M059J (cell line): ENCODE data around the gene YTHDF1. TPM values are rescaled to one million over a fixed set of nuclear protein-coding genes. Genes with fewer than 3 reads are reported as not detected.
A peak's percentile ranks its signal among the peaks of the same experiment; 100 is the strongest.

Experiments
- DNase-seq: peaks from one replicate; pipeline ENCODE4 v3.0.0-alpha.2; 2012; ENCODE audit warnings: low read depth
- total RNA-seq: library from RNA; depleted of rRNA; stranded (reverse); fragments of >200 nt; shearing (Covaris generic); gene quantifications from 2 replicates; pipeline ENCODE4 v1.2.3, GENCODE V29; 2014; rRNA removed

The YTHDF1 gene
- total RNA-seq: 28.4 and 41.2 TPM in 2 replicates

GRCh38 chr20:63216041-63216848 lies at the start of gene YTHDF1:
Gene YTHDF1 (minus strand): TSS chr20:63216131. CDS start chr20:63215892, 239 bp downstream.
- DNase-seq: peak; percentile 96

- DNase-seq: no peak
Observed at GRCh38 chr20:63264519-63264918, 48.6 kb upstream of the YTHDF1 start.

- no peak for DNase-seq
Observed at GRCh38 chr20:63264000-63264399, 48.1 kb upstream of the YTHDF1 start.

GRCh38 chr20:63262836-63263235 lies 46.9 kb upstream of the YTHDF1 start:
- DNase-seq: no peak

DNA sequence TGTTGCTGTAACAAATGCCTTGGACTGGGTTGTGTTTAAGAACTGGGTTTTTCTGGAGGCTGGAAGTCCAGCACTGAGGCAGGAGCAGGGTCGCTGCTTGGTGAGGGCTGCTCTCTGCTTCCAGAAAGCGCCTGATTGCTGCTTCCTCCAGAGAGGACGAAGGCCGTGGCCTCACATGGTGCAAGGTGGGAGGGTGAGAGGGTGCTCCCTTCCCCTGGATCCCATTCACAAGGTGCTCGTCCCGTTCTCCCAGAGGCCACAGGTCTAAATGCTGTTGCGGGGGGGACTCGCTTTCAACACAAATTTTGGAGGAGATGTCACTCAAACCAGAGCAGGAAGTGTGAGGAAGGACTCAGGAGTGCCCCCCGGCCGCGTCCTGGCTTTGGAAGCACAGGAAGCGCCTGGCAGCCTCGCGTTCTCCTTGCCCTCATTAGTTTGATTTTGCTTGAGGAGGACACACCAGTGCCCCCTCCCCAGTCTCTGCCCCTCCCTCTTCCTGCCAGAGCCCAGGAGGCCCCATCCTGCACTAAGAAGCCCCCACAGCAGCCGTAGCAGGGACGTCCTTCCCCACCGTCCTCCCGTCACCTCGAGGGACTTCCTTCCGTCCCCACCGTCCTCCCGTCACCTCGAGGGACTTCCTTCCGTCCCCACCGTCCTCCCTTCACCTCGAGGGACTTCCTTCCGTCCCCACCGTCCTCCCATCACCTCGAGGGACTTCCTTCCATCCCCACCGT lies 46.0 kb upstream of the YTHDF1 start:
- DNase-seq: no peak

GRCh38 chr20:63261060-63261794 lies 45.3 kb upstream of the YTHDF1 start:
- DNase-seq: no peak

DNA sequence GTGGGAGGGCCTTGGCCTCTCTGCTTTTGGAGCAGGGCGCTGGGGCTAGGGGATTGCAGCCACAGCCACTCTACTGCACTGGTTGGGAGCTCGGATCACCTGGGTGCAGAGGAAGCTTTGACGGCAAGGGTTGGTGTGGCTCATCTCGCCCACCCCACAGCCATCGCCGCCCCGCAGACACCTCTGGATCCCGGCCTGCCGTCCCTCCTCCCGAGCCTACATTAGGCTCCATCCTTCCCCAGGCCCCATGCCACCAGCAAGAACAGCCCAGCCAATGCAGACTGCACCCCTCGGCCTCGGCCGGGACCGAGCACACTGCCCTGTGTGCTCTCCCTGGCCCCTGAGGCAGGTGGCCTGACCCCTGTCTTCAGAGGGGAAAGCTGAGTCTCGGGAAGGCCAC lies 44.6 kb upstream of the YTHDF1 start:
- no peak for DNase-seq

- DNase-seq: no peak
Observed at GRCh38 chr20:63259734-63260460, 44.0 kb upstream of the YTHDF1 start.

GRCh38 chr20:63258781-63259180 lies 42.9 kb upstream of the YTHDF1 start:
- DNase-seq: no peak

- no peak for DNase-seq
Observed at GRCh38 chr20:63257629-63258028, 41.7 kb upstream of the YTHDF1 start.

DNA sequence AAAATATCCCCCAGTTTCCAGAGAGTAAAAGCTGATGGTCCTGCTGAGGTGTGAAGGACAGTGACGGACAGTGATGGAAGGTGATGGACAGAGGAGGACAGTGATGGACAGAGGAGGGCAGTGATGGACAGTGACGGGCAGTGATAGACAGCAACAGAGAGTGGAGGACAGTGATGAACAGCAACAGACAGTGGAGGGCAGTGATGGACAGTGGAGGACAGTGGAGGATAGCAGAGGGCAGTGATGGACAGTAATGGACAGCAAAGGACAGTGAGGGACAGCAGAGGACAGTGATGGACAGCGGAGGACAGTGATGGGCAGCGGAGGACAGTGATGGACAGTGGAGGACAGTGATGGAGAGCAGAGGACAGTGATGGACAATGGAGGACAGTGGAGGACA lies 41.0 kb upstream of the YTHDF1 start:
- no peak for DNase-seq

DNA sequence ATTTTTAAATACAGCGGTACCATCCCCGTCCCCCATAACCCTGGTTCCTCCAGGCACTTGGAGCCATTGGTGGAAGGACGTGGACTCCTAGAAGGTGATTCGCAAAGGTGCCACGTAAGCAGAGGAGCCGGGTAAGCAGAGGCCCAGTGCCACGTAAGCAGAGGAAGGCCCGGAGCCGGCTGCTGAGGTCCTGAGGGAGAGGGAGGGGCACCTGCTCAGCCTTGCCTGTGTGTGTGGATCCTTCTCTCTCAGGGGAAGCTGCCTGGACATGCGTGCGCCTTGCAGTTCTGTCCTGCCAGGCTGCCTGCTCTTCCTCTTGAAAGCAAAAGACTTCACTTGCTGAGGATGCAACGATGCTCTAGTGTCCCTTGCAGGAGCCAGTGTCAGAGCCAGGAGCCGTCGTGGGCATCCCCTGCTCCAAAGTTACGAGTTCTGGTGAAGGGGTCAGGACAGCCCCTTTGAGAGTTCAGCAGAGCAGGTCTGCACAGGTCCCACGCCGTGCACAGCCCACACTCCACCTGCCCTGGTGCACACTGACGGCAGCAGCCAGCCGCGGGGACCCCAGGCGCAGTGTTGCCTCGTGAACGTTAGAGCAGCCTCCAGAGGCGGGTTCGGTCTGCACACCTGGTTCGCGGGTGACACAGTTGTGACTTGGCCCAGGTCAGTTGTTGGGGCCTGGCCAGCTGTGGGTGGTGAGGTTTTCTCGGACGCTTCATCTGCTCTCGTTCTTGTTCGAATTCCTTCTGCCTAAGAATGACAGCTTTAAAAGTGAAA lies 40.2 kb upstream of the YTHDF1 start:
- DNase-seq: no peak

DNA sequence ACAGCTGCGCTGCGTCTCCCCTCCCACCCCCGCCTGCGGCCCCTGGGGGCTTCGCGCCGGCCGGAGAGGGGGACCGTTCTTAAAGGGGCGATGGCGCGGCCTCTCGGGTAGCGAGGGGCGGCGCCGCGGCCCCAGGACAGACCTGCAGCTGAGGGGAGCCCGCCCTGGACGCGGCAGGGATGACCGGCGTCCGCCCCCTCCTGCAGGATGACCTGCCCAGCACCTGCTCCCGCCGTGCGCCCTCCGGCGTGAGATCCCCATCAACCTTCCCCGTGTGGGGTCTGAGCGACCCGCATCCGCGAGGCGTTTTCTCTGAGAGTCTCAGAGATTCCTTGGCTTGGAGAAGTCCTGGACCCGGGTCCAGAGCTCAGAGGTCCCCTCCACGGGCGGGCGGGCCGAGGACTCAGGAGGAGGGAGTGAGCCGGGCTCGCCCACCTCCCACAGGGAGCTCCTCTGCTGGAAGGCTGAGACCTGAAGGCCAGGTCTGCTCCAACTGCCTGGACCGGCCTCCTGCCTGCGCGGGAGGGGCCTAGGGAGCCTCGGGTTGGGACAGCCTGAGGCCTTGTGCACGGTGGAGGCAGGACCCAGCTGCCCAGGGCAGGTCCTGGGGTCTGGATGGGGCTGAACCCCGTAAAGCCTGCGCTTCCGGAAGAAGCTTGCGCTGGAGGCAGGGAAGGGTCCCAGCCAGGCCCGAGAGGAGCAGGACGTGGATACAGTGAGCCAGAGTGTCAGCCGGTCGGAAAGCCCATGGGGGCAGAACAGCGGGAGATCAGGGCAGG lies 38.9 kb upstream of the YTHDF1 start:
- DNase-seq: no peak

DNA sequence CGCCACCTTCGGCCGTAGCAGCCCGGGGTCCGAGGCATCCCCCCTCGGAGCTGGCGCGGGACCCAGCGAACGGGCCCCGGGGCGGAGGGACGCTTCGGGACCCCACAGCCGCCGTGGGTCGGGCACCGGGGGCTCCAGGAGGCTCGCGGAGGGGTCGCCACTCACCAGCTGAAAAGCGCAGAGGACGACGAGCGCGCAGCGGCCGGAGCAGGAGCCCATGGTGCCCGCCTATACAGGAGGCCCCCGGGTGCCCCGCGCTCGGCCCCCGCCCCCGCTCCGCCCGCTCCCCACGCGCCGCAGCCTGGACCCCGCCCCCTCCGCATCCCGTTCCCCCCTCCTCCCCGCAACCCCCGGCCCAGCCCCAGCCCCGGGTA lies 38.3 kb upstream of the YTHDF1 start, which contains the start of gene NKAIN4:
NKAIN4 (minus strand) TSS at position 232 of the 374 bp plus-strand sequence; CDS start at position 219, 13 bp downstream.
- DNase-seq: no peak

GRCh38 chr20:63253438-63254231 lies 37.7 kb upstream of the YTHDF1 start:
- no peak for DNase-seq

DNA sequence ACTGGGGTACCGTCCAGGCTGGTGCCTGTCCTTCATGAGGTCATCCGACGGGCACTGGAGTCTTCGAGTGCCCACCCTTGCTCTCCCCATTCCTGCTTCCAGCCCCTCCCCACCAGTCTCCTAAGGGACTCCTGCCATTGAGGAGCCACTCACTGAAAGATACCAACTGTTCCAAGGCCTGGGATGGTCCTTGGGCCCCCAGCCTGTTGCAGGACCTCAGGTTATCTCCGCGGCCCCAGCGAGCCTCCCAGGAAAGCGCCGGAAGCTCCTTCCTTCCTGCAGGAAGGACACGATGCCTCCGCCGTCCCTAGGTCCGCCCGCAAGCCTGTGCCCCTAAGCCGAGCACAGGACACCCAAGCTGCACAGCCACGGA lies 37.1 kb upstream of the YTHDF1 start:
- DNase-seq: no peak

GRCh38 chr20:63252284-63252711 lies 36.4 kb upstream of the YTHDF1 start:
- DNase-seq: no peak

- DNase-seq: peak; percentile 43
Observed at GRCh38 chr20:63251350-63251749, 35.4 kb upstream of the YTHDF1 start.

- no peak for DNase-seq
Observed at GRCh38 chr20:63249891-63250290, 34.0 kb upstream of the YTHDF1 start.
